ENCODE results near the gene CD207. TPM values are rescaled to one million over a fixed set of nuclear protein-coding genes. Genes with fewer than 3 reads are reported as not detected.

CD207 gene
- total and polyA plus RNA-seq, 2 experiments from 2014 or later = not detected

DNA sequence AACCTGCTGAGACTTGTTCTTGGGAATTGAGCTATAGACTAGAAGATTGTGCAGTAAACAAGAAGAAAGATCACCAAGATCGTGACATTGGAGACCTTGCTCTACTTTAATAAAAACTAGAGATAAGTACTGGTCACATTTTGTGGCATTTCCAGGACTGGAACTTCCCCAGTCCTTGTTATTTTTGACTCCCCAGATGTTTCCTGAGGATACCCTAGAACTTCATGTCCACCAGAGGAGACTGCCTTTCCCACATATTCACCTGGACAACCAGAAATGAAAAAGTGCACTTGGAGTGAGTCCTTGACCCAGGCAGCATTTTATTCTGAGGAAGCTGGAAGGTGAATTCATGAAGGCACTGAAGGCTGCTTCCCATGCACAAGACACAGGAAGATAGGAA, 5.7 kb downstream of the CD207 start:
- Mint-ChIP-seq H3K27me3 (ENCODE audit: insufficient read depth, low read depth, poor library complexity) (peaks cover 16% of the 10 kb centered on the region), H3K4me3 (no peak overlapping the region), H3K36me3 (ENCODE audit: low read depth) (no peaks in the 10 kb centered on the region), H3K4me1 (peaks cover 19% of the 10 kb centered on the region), H3K9me3 (peaks cover 3% of the 10 kb centered on the region; the same call in 2 of the 3 replicates), H3K27ac (no peak overlapping the region)
- Histone ChIP-seq H2AFZ (no peak overlapping the region), H4K20me1 (replicated peaks; ENCODE audit: insufficient read depth) (no peaks in the 10 kb centered on the region), H3K4me2 (no peak overlapping the region), H3K4me3 (no peak overlapping the region), H3K4me1 (ENCODE audit: insufficient read depth) (peaks cover 13% of the 10 kb centered on the region), H3K79me2 (replicated peaks; ENCODE audit: insufficient read depth) (no peaks in the 10 kb centered on the region), H3K9me2 (ENCODE audit: insufficient read depth) (peaks cover 2% of the 10 kb centered on the region; the same call in 1 of the 2 replicates), H3K36me3 (ENCODE audit: insufficient read depth) (no peaks in the 10 kb centered on the region), H3K27ac (ENCODE audit: low read depth) (no peak overlapping the region), H3F3A (replicated peaks; ENCODE audit: low read depth) (no peaks in the 10 kb centered on the region), H3K27me3 (ENCODE audit: insufficient read depth) (no peaks in the 10 kb centered on the region)
- TF ChIP-seq, protein P1, sequence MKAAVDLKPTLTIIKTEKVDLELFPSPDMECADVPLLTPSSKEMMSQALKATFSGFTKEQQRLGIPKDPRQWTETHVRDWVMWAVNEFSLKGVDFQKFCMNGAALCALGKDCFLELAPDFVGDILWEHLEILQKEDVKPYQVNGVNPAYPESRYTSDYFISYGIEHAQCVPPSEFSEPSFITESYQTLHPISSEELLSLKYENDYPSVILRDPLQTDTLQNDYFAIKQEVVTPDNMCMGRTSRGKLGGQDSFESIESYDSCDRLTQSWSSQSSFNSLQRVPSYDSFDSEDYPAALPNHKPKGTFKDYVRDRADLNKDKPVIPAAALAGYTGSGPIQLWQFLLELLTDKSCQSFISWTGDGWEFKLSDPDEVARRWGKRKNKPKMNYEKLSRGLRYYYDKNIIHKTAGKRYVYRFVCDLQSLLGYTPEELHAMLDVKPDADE (IDR thresholded peaks at IDR 0.05) = no peak
- TF ChIP-seq, protein P2, sequence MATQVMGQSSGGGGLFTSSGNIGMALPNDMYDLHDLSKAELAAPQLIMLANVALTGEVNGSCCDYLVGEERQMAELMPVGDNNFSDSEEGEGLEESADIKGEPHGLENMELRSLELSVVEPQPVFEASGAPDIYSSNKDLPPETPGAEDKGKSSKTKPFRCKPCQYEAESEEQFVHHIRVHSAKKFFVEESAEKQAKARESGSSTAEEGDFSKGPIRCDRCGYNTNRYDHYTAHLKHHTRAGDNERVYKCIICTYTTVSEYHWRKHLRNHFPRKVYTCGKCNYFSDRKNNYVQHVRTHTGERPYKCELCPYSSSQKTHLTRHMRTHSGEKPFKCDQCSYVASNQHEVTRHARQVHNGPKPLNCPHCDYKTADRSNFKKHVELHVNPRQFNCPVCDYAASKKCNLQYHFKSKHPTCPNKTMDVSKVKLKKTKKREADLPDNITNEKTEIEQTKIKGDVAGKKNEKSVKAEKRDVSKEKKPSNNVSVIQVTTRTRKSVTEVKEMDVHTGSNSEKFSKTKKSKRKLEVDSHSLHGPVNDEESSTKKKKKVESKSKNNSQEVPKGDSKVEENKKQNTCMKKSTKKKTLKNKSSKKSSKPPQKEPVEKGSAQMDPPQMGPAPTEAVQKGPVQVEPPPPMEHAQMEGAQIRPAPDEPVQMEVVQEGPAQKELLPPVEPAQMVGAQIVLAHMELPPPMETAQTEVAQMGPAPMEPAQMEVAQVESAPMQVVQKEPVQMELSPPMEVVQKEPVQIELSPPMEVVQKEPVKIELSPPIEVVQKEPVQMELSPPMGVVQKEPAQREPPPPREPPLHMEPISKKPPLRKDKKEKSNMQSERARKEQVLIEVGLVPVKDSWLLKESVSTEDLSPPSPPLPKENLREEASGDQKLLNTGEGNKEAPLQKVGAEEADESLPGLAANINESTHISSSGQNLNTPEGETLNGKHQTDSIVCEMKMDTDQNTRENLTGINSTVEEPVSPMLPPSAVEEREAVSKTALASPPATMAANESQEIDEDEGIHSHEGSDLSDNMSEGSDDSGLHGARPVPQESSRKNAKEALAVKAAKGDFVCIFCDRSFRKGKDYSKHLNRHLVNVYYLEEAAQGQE (IDR thresholded peaks at IDR 0.05; ENCODE audit: unreplicated experiment) = no peak
- TF ChIP-seq JUNB (IDR thresholded peaks at IDR 0.05; ENCODE audit: unreplicated experiment) (no peak), POLR2AphosphoS5 (IDR thresholded peaks at IDR 0.05; ENCODE audit: low read depth) (no peak), EZH2phosphoT487 (IDR thresholded peaks at IDR 0.05; ENCODE audit: unreplicated experiment) (no peak), NANOG (IDR thresholded peaks at IDR 0.05; ENCODE audit: borderline replicate concordance) (no peak), ZNF331 (CRISPR knock-in tag; IDR thresholded peaks at IDR 0.05; ENCODE audit: low read depth) (no peak), STAT1 (IDR thresholded peaks at IDR 0.05; ENCODE audit: unreplicated experiment) (no peak), CREB1 (CRISPR knock-in tag; IDR thresholded peaks at IDR 0.05; ENCODE audit: low read depth) (no peak), EZH2 (IDR thresholded peaks at IDR 0.05; ENCODE audit: low read depth, unreplicated experiment) (no peak)
- TF ChIP-seq, protein P3, sequence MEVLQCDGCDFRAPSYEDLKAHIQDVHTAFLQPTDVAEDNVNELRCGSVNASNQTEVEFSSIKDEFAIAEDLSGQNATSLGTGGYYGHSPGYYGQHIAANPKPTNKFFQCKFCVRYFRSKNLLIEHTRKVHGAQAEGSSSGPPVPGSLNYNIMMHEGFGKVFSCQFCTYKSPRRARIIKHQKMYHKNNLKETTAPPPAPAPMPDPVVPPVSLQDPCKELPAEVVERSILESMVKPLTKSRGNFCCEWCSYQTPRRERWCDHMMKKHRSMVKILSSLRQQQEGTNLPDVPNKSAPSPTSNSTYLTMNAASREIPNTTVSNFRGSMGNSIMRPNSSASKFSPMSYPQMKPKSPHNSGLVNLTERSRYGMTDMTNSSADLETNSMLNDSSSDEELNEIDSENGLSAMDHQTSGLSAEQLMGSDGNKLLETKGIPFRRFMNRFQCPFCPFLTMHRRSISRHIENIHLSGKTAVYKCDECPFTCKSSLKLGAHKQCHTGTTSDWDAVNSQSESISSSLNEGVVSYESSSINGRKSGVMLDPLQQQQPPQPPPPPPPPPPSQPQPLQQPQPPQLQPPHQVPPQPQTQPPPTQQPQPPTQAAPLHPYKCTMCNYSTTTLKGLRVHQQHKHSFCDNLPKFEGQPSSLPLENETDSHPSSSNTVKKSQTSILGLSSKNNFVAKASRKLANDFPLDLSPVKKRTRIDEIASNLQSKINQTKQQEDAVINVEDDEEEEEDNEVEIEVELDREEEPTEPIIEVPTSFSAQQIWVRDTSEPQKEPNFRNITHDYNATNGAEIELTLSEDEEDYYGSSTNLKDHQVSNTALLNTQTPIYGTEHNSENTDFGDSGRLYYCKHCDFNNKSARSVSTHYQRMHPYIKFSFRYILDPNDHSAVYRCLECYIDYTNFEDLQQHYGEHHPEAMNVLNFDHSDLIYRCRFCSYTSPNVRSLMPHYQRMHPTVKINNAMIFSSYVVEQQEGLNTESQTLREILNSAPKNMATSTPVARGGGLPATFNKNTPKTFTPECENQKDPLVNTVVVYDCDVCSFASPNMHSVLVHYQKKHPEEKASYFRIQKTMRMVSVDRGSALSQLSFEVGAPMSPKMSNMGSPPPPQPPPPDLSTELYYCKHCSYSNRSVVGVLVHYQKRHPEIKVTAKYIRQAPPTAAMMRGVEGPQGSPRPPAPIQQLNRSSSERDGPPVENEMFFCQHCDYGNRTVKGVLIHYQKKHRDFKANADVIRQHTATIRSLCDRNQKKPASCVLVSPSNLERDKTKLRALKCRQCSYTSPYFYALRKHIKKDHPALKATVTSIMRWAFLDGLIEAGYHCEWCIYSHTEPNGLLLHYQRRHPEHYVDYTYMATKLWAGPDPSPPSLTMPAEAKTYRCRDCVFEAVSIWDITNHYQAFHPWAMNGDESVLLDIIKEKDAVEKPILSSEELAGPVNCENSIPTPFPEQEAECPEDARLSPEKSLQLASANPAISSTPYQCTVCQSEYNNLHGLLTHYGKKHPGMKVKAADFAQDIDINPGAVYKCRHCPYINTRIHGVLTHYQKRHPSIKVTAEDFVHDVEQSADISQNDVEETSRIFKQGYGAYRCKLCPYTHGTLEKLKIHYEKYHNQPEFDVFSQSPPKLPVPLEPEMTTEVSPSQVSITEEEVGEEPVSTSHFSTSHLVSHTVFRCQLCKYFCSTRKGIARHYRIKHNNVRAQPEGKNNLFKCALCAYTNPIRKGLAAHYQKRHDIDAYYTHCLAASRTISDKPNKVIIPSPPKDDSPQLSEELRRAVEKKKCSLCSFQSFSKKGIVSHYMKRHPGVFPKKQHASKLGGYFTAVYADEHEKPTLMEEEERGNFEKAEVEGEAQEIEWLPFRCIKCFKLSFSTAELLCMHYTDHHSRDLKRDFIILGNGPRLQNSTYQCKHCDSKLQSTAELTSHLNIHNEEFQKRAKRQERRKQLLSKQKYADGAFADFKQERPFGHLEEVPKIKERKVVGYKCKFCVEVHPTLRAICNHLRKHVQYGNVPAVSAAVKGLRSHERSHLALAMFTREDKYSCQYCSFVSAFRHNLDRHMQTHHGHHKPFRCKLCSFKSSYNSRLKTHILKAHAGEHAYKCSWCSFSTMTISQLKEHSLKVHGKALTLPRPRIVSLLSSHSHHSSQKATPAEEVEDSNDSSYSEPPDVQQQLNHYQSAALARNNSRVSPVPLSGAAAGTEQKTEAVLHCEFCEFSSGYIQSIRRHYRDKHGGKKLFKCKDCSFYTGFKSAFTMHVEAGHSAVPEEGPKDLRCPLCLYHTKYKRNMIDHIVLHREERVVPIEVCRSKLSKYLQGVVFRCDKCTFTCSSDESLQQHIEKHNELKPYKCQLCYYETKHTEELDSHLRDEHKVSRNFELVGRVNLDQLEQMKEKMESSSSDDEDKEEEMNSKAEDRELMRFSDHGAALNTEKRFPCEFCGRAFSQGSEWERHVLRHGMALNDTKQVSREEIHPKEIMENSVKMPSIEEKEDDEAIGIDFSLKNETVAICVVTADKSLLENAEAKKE (CRISPR knock-in tag; IDR thresholded peaks at IDR 0.05) = no peak
- TF ChIP-seq, protein P4, sequence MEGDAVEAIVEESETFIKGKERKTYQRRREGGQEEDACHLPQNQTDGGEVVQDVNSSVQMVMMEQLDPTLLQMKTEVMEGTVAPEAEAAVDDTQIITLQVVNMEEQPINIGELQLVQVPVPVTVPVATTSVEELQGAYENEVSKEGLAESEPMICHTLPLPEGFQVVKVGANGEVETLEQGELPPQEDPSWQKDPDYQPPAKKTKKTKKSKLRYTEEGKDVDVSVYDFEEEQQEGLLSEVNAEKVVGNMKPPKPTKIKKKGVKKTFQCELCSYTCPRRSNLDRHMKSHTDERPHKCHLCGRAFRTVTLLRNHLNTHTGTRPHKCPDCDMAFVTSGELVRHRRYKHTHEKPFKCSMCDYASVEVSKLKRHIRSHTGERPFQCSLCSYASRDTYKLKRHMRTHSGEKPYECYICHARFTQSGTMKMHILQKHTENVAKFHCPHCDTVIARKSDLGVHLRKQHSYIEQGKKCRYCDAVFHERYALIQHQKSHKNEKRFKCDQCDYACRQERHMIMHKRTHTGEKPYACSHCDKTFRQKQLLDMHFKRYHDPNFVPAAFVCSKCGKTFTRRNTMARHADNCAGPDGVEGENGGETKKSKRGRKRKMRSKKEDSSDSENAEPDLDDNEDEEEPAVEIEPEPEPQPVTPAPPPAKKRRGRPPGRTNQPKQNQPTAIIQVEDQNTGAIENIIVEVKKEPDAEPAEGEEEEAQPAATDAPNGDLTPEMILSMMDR (conservative IDR thresholded peaks at IDR 0.05; ENCODE audit: low read depth in 2 of 2) = no peak
- DNase-seq (ENCODE audit: low spot score) (no peak), ATAC-seq (no peak)
